Karpas-422 (cell line): Measurements from ENCODE around the gene CEP295NL. TPM values are rescaled to one million over a fixed set of nuclear protein-coding genes. Genes with fewer than 3 reads are reported as not detected.
"Not testable (repeated sequence)": the region's sequence is repeated elsewhere in the genome, so short reads cannot be mapped to it uniquely, and the experiment has no call there.

Experiments
- DNase-seq: peaks from one replicate; pipeline ENCODE4 v3.0.0-alpha.2; 2015
- H2AFZ ChIP-seq: fragments of 200-600 bp; sonication (generic); 2 replicates; pipeline ENCODE4 v1.6.1; 2014; ENCODE audit warnings: antibody characterized with exemption, low read length, mixed read lengths
- H3K27ac ChIP-seq: fragments of 200-600 bp; sonication (generic); 2 replicates; pipeline ENCODE4 v1.5.1; 2014; ENCODE audit warnings: mild to moderate bottlenecking, low read length, moderate library complexity
- H3K27me3 ChIP-seq: fragments of 200-600 bp; sonication (generic); 2 replicates; pipeline ENCODE4 v1.6.1; 2014; ENCODE audit warnings: low read length, mixed read lengths
- H3K36me3 ChIP-seq: fragments of 200-600 bp; sonication (generic); 2 replicates; pipeline ENCODE4 v1.6.1; 2014; ENCODE audit warnings: low read length, mixed read lengths; ENCODE audit not compliant: insufficient read depth
- H3K4me1 ChIP-seq: fragments of 200-600 bp; sonication (generic); 2 replicates; pipeline ENCODE4 v1.6.1; 2014; ENCODE audit warnings: mild to moderate bottlenecking, low read length, mixed read lengths
- H3K4me2 ChIP-seq: fragments of 200-600 bp; sonication (generic); 2 replicates; pipeline ENCODE4 v1.6.1; 2014; ENCODE audit warnings: low read length, low read depth, mild to moderate bottlenecking; ENCODE audit not compliant: poor library complexity, severe bottlenecking
- H3K4me3 ChIP-seq: fragments of 200-600 bp; sonication (generic); 2 replicates; pipeline ENCODE4 v1.5.1; 2014; ENCODE audit warnings: mild to moderate bottlenecking, antibody characterized with exemption, low read length, mixed read lengths
- H3K79me2 ChIP-seq: fragments of 200-600 bp; sonication (generic); 2 replicates; pipeline ENCODE4 v1.6.1; 2014; ENCODE audit warnings: mild to moderate bottlenecking, low read length, mixed read lengths
- H3K9ac ChIP-seq: fragments of 200-600 bp; sonication (generic); 2 replicates; pipeline ENCODE4 v1.6.0; 2014; ENCODE audit warnings: low read length
- H3K9me2 ChIP-seq: fragments of 200-600 bp; sonication (generic), shearing (Covaris generic); replicated peaks from 2 replicates; pipeline ENCODE4 v1.6.0; 2014; ENCODE audit warnings: mild to moderate bottlenecking, low read length, moderate library complexity; ENCODE audit not compliant: insufficient read depth
- H3K9me3 ChIP-seq: fragments of 300-700, 200-600 bp; sonication (generic); 2 replicates; pipeline ENCODE4 v1.6.1; 2014; ENCODE audit warnings: low read length, mixed read lengths
- H4K20me1 ChIP-seq: fragments of 200-600 bp; sonication (generic); 2 replicates; pipeline ENCODE4 v1.6.1; 2014; ENCODE audit warnings: mild to moderate bottlenecking, antibody characterized with exemption, low read length, low read depth; ENCODE audit not compliant: insufficient read depth
- total RNA-seq: library from RNA; depleted of rRNA; stranded (reverse); fragments of >200 nt; shearing (Covaris generic); gene quantifications from 2 replicates; pipeline ENCODE4 v1.2.3, GENCODE V29; 2014; ENCODE audit warnings: low replicate concordance

Gene CEP295NL
- total RNA-seq, 1 experiment from 2014 or later = not detected

GRCh38 chr17:78883533-78884131 lies 19.4 kb downstream of the CEP295NL start:
- no peak overlapping the region for H3K9ac ChIP-seq
- H3K4me1 ChIP-seq = peaks cover 3% of the 10 kb centered on the region
- no peaks in the 10 kb centered on the region for H3K36me3 ChIP-seq

GRCh38 chr17:78883089-78883532 lies 19.9 kb downstream of the CEP295NL start:
- Histone ChIP-seq H3K9me3 (no peaks in the 10 kb centered on the region), H3K79me2 (no peaks in the 10 kb centered on the region), H4K20me1 (no peaks in the 10 kb centered on the region), H3K4me2 (no peak overlapping the region), H3K4me1 (no peaks in the 10 kb centered on the region), H3K9ac (no peak overlapping the region), H3K36me3 (no peaks in the 10 kb centered on the region), H3K27ac (no peak overlapping the region), H2AFZ (peak overlapping the region; percentile 46; the same call in 1 of the 2 replicates), H3K9me2 (no peaks in the 10 kb centered on the region), H3K27me3 (no peaks in the 10 kb centered on the region), H3K4me3 (no peak overlapping the region)
- peak; percentile 47 for DNase-seq

More at GRCh38 chr17:78883533-78884131, 19.4 kb downstream of the CEP295NL start:
- DNase-seq = no peak
- Histone ChIP-seq H3K4me2 (no peak overlapping the region), H3K79me2 (no peaks in the 10 kb centered on the region), H3K4me3 (no peak overlapping the region), H3K9me3 (no peaks in the 10 kb centered on the region), H3K9me2 (no peaks in the 10 kb centered on the region), H2AFZ (no peak overlapping the region), H3K27ac (no peak overlapping the region), H4K20me1 (no peaks in the 10 kb centered on the region), H3K27me3 (no peaks in the 10 kb centered on the region)

GRCh38 chr17:78882540-78883088 lies 20.4 kb downstream of the CEP295NL start:
- H3K27me3 ChIP-seq = no peaks in the 10 kb centered on the region
- H3K36me3 ChIP-seq = no peaks in the 10 kb centered on the region
- H3K27ac ChIP-seq = no peak overlapping the region
- no peak for DNase-seq
- H3K4me2 ChIP-seq = no peak overlapping the region
- no peaks in the 10 kb centered on the region for H4K20me1 ChIP-seq
- no peaks in the 10 kb centered on the region for H3K9me3 ChIP-seq
- H3K4me3 ChIP-seq = no peak overlapping the region
- H3K79me2 ChIP-seq = no peaks in the 10 kb centered on the region
- H3K9ac ChIP-seq = no peak overlapping the region
- H3K4me1 ChIP-seq = no peaks in the 10 kb centered on the region
- no peaks in the 10 kb centered on the region for H3K9me2 ChIP-seq
- H2AFZ ChIP-seq = peak overlapping the region; percentile 46; the same call in 1 of the 2 replicates

GRCh38 chr17:78879635-78880186 lies 23.3 kb downstream of the CEP295NL start:
- H3K4me3 ChIP-seq = no peak overlapping the region
- H3K79me2 ChIP-seq = no peaks in the 10 kb centered on the region
- no peaks in the 10 kb centered on the region for H3K9me2 ChIP-seq
- no peak for DNase-seq
- no peak overlapping the region for H3K9ac ChIP-seq
- H4K20me1 ChIP-seq = no peaks in the 10 kb centered on the region
- H2AFZ ChIP-seq = no peak overlapping the region
- H3K27me3 ChIP-seq = no peaks in the 10 kb centered on the region
- H3K36me3 ChIP-seq = no peaks in the 10 kb centered on the region
- no peak overlapping the region for H3K27ac ChIP-seq
- H3K4me1 ChIP-seq = peaks cover 8% of the 10 kb centered on the region
- H3K4me2 ChIP-seq = no peak overlapping the region
- H3K9me3 ChIP-seq = no peaks in the 10 kb centered on the region

DNA sequence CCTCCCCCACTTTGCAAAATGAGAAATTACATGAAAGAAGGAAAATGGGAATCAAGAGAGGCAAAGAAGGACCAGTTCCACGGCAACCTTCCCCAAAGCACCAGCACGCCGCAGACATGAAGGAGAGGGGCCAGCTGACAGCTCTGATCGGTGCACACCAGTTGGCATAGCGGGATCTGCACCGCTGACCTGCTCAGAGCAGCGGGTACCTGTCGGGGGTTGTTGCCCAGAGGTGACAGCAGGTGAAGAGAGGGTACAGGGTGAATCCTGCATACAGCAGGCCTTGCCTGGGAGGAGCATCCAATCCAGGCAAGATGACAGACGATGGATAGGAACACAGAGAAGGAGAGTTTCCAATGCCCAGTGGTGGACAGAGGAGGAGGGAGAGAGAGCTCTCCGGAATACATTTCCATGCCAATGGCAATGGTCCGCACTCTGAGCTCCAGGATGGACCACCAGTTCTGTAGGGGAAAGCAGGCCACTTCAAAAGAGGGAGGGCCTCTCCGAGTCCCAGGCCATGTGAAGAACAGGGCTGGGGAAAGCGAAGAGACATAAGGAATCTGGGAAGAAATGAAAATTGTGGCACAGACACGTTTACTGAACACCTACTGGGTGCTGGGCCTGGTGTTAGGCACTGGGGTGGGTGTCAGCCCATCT lies 24.0 kb downstream of the CEP295NL start:
- H3K27ac ChIP-seq = no peak overlapping the region
- no peaks in the 10 kb centered on the region for H3K9me2 ChIP-seq
- no peaks in the 10 kb centered on the region for H3K36me3 ChIP-seq
- no peak overlapping the region for H3K4me3 ChIP-seq
- H3K9me3 ChIP-seq = no peaks in the 10 kb centered on the region
- no peaks in the 10 kb centered on the region for H4K20me1 ChIP-seq
- H3K27me3 ChIP-seq = no peaks in the 10 kb centered on the region
- no peak overlapping the region for H3K4me2 ChIP-seq
- H3K9ac ChIP-seq = no peak overlapping the region
- no peak for DNase-seq
- no peak overlapping the region for H2AFZ ChIP-seq
- no peaks in the 10 kb centered on the region for H3K79me2 ChIP-seq
- peaks cover 11% of the 10 kb centered on the region for H3K4me1 ChIP-seq

DNA sequence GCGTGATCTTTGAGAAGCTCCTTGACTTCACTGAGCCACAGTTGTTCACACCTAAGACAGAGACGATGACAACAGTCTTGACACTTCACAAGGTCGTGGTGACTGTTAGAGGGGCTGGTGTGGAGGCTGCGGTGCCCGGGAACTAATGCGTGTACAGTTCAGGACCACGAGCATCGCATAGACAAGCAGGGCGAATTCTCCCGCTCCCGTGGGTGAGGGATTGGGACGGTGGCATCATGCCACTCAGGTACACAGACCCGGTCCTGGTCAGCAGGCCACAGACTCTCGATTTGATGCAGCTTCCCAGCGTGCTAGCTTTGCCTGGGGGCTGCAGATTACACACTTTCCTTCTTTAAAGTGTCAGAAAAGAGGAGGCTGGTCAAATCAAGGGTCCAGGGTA lies 24.7 kb downstream of the CEP295NL start:
- H3K4me1 ChIP-seq = peaks cover 14% of the 10 kb centered on the region
- H3K4me2 ChIP-seq = no peak overlapping the region
- no peak for DNase-seq
- H3K79me2 ChIP-seq = no peaks in the 10 kb centered on the region
- no peak overlapping the region for H2AFZ ChIP-seq
- H3K9ac ChIP-seq = no peak overlapping the region
- H3K9me3 ChIP-seq = no peaks in the 10 kb centered on the region
- no peaks in the 10 kb centered on the region for H3K36me3 ChIP-seq
- H3K27me3 ChIP-seq = no peaks in the 10 kb centered on the region
- no peaks in the 10 kb centered on the region for H4K20me1 ChIP-seq
- H3K4me3 ChIP-seq = no peak overlapping the region
- no peaks in the 10 kb centered on the region for H3K9me2 ChIP-seq
- no peak overlapping the region for H3K27ac ChIP-seq

GRCh38 chr17:78876954-78877517 lies 26.0 kb downstream of the CEP295NL start:
- H3K79me2 ChIP-seq, H4K20me1 ChIP-seq: not testable (repeated sequence)
- peak; percentile 66 for DNase-seq

GRCh38 chr17:78876094-78876597 lies 26.9 kb downstream of the CEP295NL start:
- DNase-seq = no peak
- Histone ChIP-seq H3K27me3 (no peaks in the 10 kb centered on the region), H3K9me3 (no peaks in the 10 kb centered on the region), H4K20me1 (no peaks in the 10 kb centered on the region), H3K36me3 (no peaks in the 10 kb centered on the region), H3K4me1 (peaks cover 14% of the 10 kb centered on the region), H3K27ac (no peak overlapping the region), H3K4me3 (no peak overlapping the region), H2AFZ (no peak overlapping the region), H3K9ac (no peak overlapping the region), H3K9me2 (no peaks in the 10 kb centered on the region), H3K4me2 (no peak overlapping the region), H3K79me2 (no peaks in the 10 kb centered on the region)

More at GRCh38 chr17:78876954-78877517, 26.0 kb downstream of the CEP295NL start:
- not testable (repeated sequence) for H3K27me3 ChIP-seq, H3K4me3 ChIP-seq, H3K9ac ChIP-seq, H3K36me3 ChIP-seq, H3K9me3 ChIP-seq, H3K9me2 ChIP-seq, H2AFZ ChIP-seq, H3K27ac ChIP-seq
- Histone ChIP-seq H3K4me1 (peaks cover 14% of the 10 kb centered on the region), H3K4me2 (peak overlapping the region; percentile 27)
